HG03135 (cell line): ENCODE measurements around the gene RAI2.

Experiments used
- ATAC-seq: cut with Tn5 transposase; IDR thresholded peaks from one replicate; pipeline ENCODE4 v1.9.1; 2021; ENCODE audit warnings: mild to moderate bottlenecking, moderate library complexity; ENCODE audit not compliant: unreplicated experiment

Gene RAI2

GRCh38 chrX:17829566-17829965 is 31.5 kb downstream of the RAI2 start:
- ATAC-seq: no peak

DNA sequence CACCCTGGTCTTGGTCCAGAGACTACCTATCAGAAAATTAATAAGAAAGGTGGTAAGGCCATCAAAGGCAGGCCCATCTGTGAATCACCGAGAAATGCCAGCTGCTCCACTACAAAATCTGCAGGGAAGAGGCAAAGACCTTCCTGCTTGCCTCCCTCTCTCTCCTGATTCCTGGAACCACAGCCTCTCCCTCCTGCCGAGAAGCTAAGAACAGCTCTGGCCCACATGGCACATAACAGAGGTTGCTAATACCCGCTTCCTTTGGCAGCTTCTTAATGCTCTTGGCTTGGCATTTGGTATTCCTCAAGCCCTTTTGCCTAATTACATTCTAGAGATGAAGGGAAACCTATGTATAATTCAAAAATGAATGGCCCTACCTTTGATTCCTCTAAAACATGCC is 32.9 kb downstream of the RAI2 start:
- ATAC-seq: no peak

DNA sequence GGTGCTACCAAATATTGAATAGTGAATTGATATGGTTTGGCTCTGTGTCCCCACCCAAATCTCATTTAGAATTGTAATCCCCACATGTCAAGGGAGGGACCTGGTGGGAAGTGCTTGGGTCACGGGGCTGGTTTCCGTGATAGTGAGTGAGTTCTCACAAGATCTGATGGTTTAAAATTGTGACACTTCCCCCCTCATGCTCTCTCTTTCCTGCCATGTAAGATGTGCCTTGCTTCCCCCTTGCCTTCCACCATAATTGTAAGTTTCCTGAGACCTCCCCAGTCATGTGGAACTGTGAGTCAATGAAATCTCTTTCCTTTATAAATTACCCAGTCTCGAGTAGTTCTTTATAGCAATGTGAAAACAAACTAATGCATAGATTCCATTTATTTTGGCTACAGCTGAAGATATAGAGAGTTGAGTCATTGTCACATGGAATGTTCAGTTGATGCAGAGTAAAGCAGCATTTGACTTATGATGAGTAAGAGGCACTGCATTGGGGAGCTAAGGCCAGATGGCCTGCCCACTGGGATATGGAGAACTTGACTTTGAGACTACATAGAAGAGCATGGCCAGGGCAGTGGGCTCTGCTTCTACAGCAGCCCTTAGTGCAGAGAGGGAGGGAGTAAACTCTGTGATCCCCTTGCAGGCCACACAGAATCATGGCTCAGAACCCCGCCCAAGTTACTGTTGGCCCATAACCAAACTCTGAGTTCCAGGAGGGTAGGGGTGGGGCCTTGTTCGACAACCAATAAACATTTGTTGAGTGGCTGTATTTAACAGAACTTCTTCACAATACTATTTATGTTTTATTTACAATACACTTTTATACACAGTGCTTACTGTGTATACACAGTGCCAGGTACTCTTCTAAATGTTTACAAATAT is 34.2 kb downstream of the RAI2 start:
- ATAC-seq: no peak

GRCh38 chrX:17824980-17825379 is 36.1 kb downstream of the RAI2 start:
- no peak for ATAC-seq

DNA sequence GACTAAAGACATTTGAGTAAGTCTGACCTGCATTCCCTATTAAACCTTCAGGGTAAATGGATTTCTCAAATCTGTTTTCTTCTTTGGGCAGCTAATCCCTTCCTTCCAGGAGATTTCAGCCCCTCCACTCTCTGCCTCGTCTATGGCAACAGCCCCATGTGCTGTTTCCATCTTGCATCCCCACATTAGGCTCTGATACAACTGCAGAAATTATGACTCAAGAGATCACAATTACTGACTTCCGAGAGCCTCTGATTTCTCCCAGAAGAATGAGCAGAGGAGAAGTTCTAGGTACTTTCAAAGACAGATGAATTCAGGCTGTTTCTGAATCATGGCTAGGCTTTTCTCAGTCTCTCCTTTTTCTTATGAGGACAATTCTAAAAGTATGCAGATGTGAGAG is 38.7 kb downstream of the RAI2 start:
- ATAC-seq: no peak

GRCh38 chrX:17820100-17820499 is 41.0 kb downstream of the RAI2 start:
- ATAC-seq: no peak

GRCh38 chrX:17818726-17819125 is 42.4 kb downstream of the RAI2 start:
- ATAC-seq: no peak

DNA sequence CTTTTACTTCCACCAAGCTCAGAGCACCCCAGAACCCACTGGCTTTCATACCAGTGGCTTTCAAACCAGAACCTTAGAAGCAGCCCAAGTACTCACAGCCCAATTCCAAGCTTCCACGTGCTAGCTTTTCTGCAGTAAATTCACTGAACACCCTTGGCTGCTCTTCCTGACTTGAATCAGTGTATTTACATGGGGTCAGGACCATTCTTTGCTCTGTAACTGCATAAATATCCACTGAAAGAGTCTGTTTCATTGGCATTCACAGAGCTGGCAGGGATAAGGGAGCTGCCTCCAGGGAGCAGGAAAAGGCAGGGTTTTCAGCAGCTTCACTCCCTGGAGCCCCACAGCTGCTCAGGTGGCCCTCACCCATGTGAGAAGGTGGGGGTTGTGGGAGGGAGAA is 43.8 kb downstream of the RAI2 start:
- no peak for ATAC-seq

GRCh38 chrX:17814557-17814956 is 46.5 kb downstream of the RAI2 start:
- no peak for ATAC-seq

- no peak for ATAC-seq
These were observed 47.0 kb downstream of the RAI2 start for GRCh38 chrX:17814059-17814458.

GRCh38 chrX:17813277-17813676 is 47.8 kb downstream of the RAI2 start:
- no peak for ATAC-seq

DNA sequence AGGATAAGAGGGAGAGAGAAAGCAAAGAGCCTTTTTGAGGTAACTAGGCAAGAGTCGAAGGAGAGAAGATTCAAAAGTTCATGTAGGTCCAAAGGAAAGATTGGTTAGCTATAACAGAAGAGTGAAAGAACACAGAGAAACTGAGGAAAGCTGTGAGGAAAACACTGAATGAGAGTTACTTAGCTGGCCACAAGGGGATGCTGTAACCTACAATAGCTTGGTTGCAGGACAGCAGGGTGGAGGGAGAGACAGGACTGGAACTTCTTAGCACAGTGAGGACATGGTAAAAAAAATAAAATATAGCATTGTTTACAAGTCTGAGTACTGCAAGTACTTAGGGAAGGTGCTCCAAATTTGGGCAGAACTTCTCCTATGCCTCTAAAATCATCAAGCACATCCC is 48.3 kb downstream of the RAI2 start:
- no peak for ATAC-seq

DNA sequence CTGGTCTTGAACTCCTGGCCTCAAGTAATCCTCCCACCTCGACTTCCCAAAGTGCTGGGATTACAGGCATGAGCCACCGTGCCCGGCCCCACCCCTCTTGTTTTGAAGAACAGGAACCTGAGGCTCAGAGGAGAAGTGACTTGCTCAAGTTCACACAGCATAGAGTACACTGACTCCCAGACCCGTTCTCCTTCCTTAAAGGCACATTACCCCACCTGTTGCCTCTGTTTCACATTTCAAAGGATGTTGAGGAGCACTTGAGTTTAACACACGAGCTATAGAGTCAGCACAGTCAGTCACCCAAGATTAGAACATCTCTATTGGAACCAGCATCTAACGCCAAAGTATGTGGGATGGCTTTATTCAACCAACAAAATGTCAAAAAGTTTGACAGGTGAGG is 51.1 kb downstream of the RAI2 start:
- no peak for ATAC-seq

- ATAC-seq: no peak
These were observed 51.8 kb downstream of the RAI2 start for GRCh38 chrX:17809273-17809672.

- no peak for ATAC-seq
These were observed 56.0 kb downstream of the RAI2 start for GRCh38 chrX:17805120-17805519.

- no peak for ATAC-seq
These were observed 57.6 kb downstream of the RAI2 start for GRCh38 chrX:17803449-17803848.

- no peak for ATAC-seq
These were observed 58.3 kb downstream of the RAI2 start for GRCh38 chrX:17802756-17803155.

GRCh38 chrX:17801431-17801830 is 59.7 kb downstream of the RAI2 start:
- ATAC-seq: no peak

- no peak for ATAC-seq
These were observed 62.2 kb downstream of the RAI2 start for GRCh38 chrX:17798921-17799320.

DNA sequence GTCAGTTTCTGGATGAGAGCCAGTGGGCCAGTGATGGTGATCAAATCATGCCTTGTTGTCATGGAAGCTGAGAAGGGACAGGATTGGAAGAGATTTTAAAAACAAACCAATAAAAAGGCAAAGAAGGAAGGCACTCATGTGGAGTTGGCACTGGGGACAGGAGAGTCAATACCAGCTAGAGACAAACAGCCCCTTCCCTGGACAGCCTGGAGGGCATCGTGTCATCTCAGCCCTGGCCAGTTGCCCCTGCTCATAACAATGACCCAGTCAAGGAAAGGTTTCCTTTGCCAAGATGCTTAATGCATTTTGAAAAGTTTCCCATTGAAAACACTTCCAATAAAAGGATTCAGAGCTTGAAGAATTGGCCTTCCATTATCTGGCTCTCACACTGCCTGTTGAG is 68.3 kb downstream of the RAI2 start:
- ATAC-seq: no peak

GRCh38 chrX:17788956-17789562 is 72.0 kb downstream of the RAI2 start:
- ATAC-seq: no peak

GRCh38 chrX:17788439-17788838 is 72.7 kb downstream of the RAI2 start:
- no peak for ATAC-seq

DNA sequence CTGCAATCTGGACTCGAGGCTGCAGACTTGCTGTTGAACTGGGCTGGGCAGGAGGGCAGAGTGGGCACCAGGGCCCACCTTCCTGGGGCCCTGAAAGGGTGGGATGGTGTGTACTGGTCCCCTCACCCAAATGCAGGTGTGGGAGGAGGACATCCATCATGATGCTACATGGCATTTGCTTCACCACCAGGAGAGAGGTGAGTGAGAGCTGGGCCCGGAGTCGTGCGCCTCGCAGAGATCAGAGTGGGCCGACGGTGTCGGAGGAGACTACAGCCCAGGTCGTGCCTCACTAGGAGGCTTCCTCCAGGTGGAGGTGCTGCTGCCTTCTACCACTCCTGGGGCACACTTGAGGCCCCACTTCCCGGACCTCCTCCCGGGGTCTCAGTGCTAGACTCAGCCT is 73.5 kb downstream of the RAI2 start:
- ATAC-seq: no peak
